SK-N-SH treated with all-trans-retinoic acid at 6 μM for 48 hours (cell line): ENCODE data around the gene PPIL1.

Source experiments
- ARNTL ChIP-seq: fragments of 450-650 bp; formaldehyde crosslinking; IDR thresholded peaks from 2 replicates; pipeline ENCODE4 v1.5.0; 2020; ENCODE audit warnings: low read depth, mild to moderate bottlenecking, moderate library complexity, borderline replicate concordance
- CREB5 ChIP-seq: fragments of 250-450 bp; sonication (Bioruptor Pico); IDR thresholded peaks from 2 replicates; pipeline ENCODE4 v1.5.1; 2020; ENCODE audit warnings: low read depth, mild to moderate bottlenecking, moderate library complexity
- ESRRG ChIP-seq: fragments of 250-450 bp; sonication (Bioruptor Pico); IDR thresholded peaks from 2 replicates; pipeline ENCODE4 v1.6.1; 2021; ENCODE audit warnings: mild to moderate bottlenecking
- GLIS3 ChIP-seq: fragments of 250-450 bp; sonication (Bioruptor Pico); IDR thresholded peaks from 2 replicates; pipeline ENCODE4 v1.5.0; 2020; ENCODE audit warnings: mild to moderate bottlenecking, moderate library complexity
- PATZ1 ChIP-seq: fragments of 250-450 bp; sonication (Bioruptor Pico); IDR thresholded peaks from 2 replicates; pipeline ENCODE4 v1.8.0; 2020; ENCODE audit warnings: mild to moderate bottlenecking, moderate library complexity, borderline replicate concordance
- TCF4 ChIP-seq: fragments of 250-450 bp; sonication (Bioruptor Pico); IDR thresholded peaks from 2 replicates; pipeline ENCODE4 v1.8.0; 2021; ENCODE audit warnings: mild to moderate bottlenecking, moderate library complexity, borderline replicate concordance
- TOX ChIP-seq: fragments of 250-450 bp; sonication (Bioruptor Pico); IDR thresholded peaks from 2 replicates; pipeline ENCODE4 v1.8.0; 2021; ENCODE audit warnings: mild to moderate bottlenecking, moderate library complexity, borderline replicate concordance
- ZFP30 ChIP-seq: fragments of 450-650 bp; formaldehyde crosslinking; IDR thresholded peaks from 2 replicates; pipeline ENCODE4 v1.5.0; 2022; ENCODE audit warnings: mild to moderate bottlenecking, moderate library complexity
- ZNF8 ChIP-seq: fragments of 450-650 bp; formaldehyde crosslinking; IDR thresholded peaks from 2 replicates; pipeline ENCODE4 v1.5.0; 2020; ENCODE audit warnings: mild to moderate bottlenecking, moderate library complexity

GRCh38 chr6:36833182-36833789 lies 41.3 kb downstream of the PPIL1 start:
- TF ChIP-seq TOX = no peak
- no peak for TF ChIP-seq CREB5 (CRISPR knock-in tag)
- no peak for TF ChIP-seq GLIS3 (CRISPR knock-in tag)
- no peak for TF ChIP-seq ZFP30
- no peak for TF ChIP-seq TCF4 (CRISPR knock-in tag)
- no peak for TF ChIP-seq ARNTL (CRISPR knock-in tag)
- no peak for TF ChIP-seq ZNF8 (CRISPR knock-in tag)
- TF ChIP-seq PATZ1 = no peak
- no peak for TF ChIP-seq ESRRG (CRISPR knock-in tag)
